ENCODE measurements around the gene AP2A1.
"Not testable (repeated sequence)": the region's sequence is repeated elsewhere in the genome, so short reads cannot be mapped to it uniquely, and the experiment has no call there.

Gene AP2A1

GRCh38 chr19:49812997-49813861 lies 46.4 kb downstream of the AP2A1 start, which contains the start of gene FUZ:
TSS of gene FUZ (minus strand) at chr19:49813292. CDS start at chr19:49813106, 186 bp downstream.
- DNase-seq (ENCODE audit: low read depth in 2 of 2), result peak; percentile 79 to 81

- no peak for DNase-seq (ENCODE audit: low read depth in 2 of 2)
Observed at GRCh38 chr19:49814010-49814409, 47.2 kb downstream of the AP2A1 start.

- DNase-seq (ENCODE audit: low read depth in 2 of 2), result no peak
Observed at GRCh38 chr19:49816590-49816989, 49.8 kb downstream of the AP2A1 start.

GRCh38 chr19:49817964-49818648 lies 51.3 kb downstream of the AP2A1 start, which contains the start of gene MED25:
TSS of gene MED25 (plus strand) at chr19:49818289. CDS start at chr19:49818342, 53 bp downstream.
- peak; percentile 74 to 79 for DNase-seq (ENCODE audit: low read depth in 2 of 2)

GRCh38 chr19:49818649-49819370 lies 52.0 kb downstream of the AP2A1 start:
- no peak for DNase-seq (ENCODE audit: low read depth in 2 of 2)

GRCh38 chr19:49819452-49820115 lies 52.8 kb downstream of the AP2A1 start:
- DNase-seq (ENCODE audit: low read depth in 2 of 2), result not testable (repeated sequence)

GRCh38 chr19:49820125-49820524 lies 53.3 kb downstream of the AP2A1 start:
- DNase-seq (ENCODE audit: low read depth in 2 of 2), result no peak

- no peak for DNase-seq (ENCODE audit: low read depth in 2 of 2)
Observed at GRCh38 chr19:49823472-49823871, 56.7 kb downstream of the AP2A1 start.

- no peak for DNase-seq (ENCODE audit: low read depth in 2 of 2)
Observed at GRCh38 chr19:49824662-49825061, 57.9 kb downstream of the AP2A1 start.

- DNase-seq (ENCODE audit: low read depth in 2 of 2), result no peak
Observed at GRCh38 chr19:49827034-49827433, 60.2 kb downstream of the AP2A1 start.

- no peak for DNase-seq (ENCODE audit: low read depth in 2 of 2)
Observed at GRCh38 chr19:49829200-49829599, 62.4 kb downstream of the AP2A1 start.

- DNase-seq (ENCODE audit: low read depth in 2 of 2), result no peak
Observed at GRCh38 chr19:49829721-49830120, 62.9 kb downstream of the AP2A1 start.

- DNase-seq (ENCODE audit: low read depth in 2 of 2), result no peak
Observed at GRCh38 chr19:49830766-49831165, 64.0 kb downstream of the AP2A1 start.

- DNase-seq (ENCODE audit: low read depth in 2 of 2), result no peak
Observed at GRCh38 chr19:49831592-49831991, 64.8 kb downstream of the AP2A1 start.

- DNase-seq (ENCODE audit: low read depth in 2 of 2), result no peak
Observed at GRCh38 chr19:49832556-49832955, 65.8 kb downstream of the AP2A1 start.

GRCh38 chr19:49833599-49833998 lies 66.8 kb downstream of the AP2A1 start:
- DNase-seq (ENCODE audit: low read depth in 2 of 2), result no peak

GRCh38 chr19:49835562-49835961 lies 68.8 kb downstream of the AP2A1 start:
- no peak for DNase-seq (ENCODE audit: low read depth in 2 of 2)

- DNase-seq (ENCODE audit: low read depth in 2 of 2), result no peak
Observed at GRCh38 chr19:49836176-49837008, 69.6 kb downstream of the AP2A1 start.

GRCh38 chr19:49837009-49837310 lies 70.2 kb downstream of the AP2A1 start:
- no peak for DNase-seq (ENCODE audit: low read depth in 2 of 2)

GRCh38 chr19:49837425-49837824 lies 70.6 kb downstream of the AP2A1 start:
- no peak for DNase-seq (ENCODE audit: low read depth in 2 of 2)

Data from stimulated activated CD4-positive, alpha-beta T cell treated with anti-CD3 and anti-CD28 coated beads, Interleukin-1b, Interleukin-23, amount 100 ng/mL, for 4 hours (primary cell).